ENCODE data around the gene SLC66A2. TPM values are rescaled to one million over a fixed set of nuclear protein-coding genes. Genes with fewer than 3 reads are reported as not detected.

The SLC66A2 gene
- total RNA-seq, 1 experiment from 2014 or later: 21.7 TPM

GRCh38 chr18:79986726-79987125 is 35.3 kb upstream of the SLC66A2 start:
- DNase-seq (ENCODE audit: unreplicated experiment): peak; percentile 9
- intact Hi-C loops (cut with micrococcal nuclease): loop anchor here (5.0 kb wide), 1 partner anchor 161 kb away; no protein-coding TSS in a partner anchor
- Mint-ChIP-seq H3K4me1 (ENCODE audit: insufficient read depth, unreplicated experiment) (peaks cover 12% of the 10 kb centered on the region), H3K27ac (ENCODE audit: low read depth, unreplicated experiment) (peak overlapping the region; percentile 90), H3K9me3 (ENCODE audit: unreplicated experiment) (no peaks in the 10 kb centered on the region), H3K4me3 (ENCODE audit: unreplicated experiment) (peak overlapping the region; percentile 86), H3K36me3 (ENCODE audit: insufficient read depth, unreplicated experiment) (peaks cover 42% of the 10 kb centered on the region), H3K27me3 (ENCODE audit: insufficient read depth, unreplicated experiment) (no peaks in the 10 kb centered on the region)
- POLR2A ChIA-PET: interaction anchor here (0.7 to 7.3 kb wide), 12 partner anchors 10 to 306 kb away, joined by 3 to 113 read pairs (median 7); partner anchors contain the start of genes ADNP2, HSBP1L1, RBFA and SLC66A2
- BruUV-seq (replicated peaks): no TSS peak
- CTCF ChIA-PET: interaction anchor here (0.7 to 1.1 kb wide), 6 partner anchors 10 to 307 kb away, joined by 3 to 4 read pairs (median 4); no protein-coding TSS in a partner anchor
- no peak for TF ChIP-seq CTCF (IDR thresholded peaks at IDR 0.05; ENCODE audit: unreplicated experiment)

GRCh38 chr18:79985172-79985571 is 33.7 kb upstream of the SLC66A2 start:
- Mint-ChIP-seq H3K4me1 (ENCODE audit: insufficient read depth, unreplicated experiment) (peaks cover 12% of the 10 kb centered on the region), H3K36me3 (ENCODE audit: insufficient read depth, unreplicated experiment) (peaks cover 42% of the 10 kb centered on the region), H3K9me3 (ENCODE audit: unreplicated experiment) (no peaks in the 10 kb centered on the region), H3K27me3 (ENCODE audit: insufficient read depth, unreplicated experiment) (no peaks in the 10 kb centered on the region), H3K4me3 (ENCODE audit: unreplicated experiment) (no peak overlapping the region), H3K27ac (ENCODE audit: low read depth, unreplicated experiment) (no peak overlapping the region)
- no peak for TF ChIP-seq CTCF (IDR thresholded peaks at IDR 0.05; ENCODE audit: unreplicated experiment)
- no TSS peak for BruUV-seq (replicated peaks)
- CTCF ChIA-PET: interaction anchor here (0.6 to 0.7 kb wide), 4 partner anchors 12 to 182 kb away, joined by 3 to 4 read pairs (median 4); no protein-coding TSS in a partner anchor
- POLR2A ChIA-PET: interaction anchor here (0.6 to 7.3 kb wide), 7 partner anchors 18 to 307 kb away, joined by 3 to 113 read pairs (median 8); partner anchors contain the start of genes ADNP2, HSBP1L1 and RBFA
- DNase-seq (ENCODE audit: unreplicated experiment): no peak
- intact Hi-C loops (cut with micrococcal nuclease): loop anchor here (5.0 kb wide), 1 partner anchor 162 kb away; no protein-coding TSS in a partner anchor

- peaks cover 12% of the 10 kb centered on the region for H3K4me1 Mint-ChIP-seq (ENCODE audit: insufficient read depth, unreplicated experiment)
- no peak for DNase-seq (ENCODE audit: unreplicated experiment)
- no TSS peak for BruUV-seq (replicated peaks)
- ChIA-PET CTCF (no interaction called here), POLR2A (interaction anchor here (1.7 to 6.8 kb wide), 2 partner anchors 27 to 51 kb away, joined by 8 to 77 read pairs; partner anchors contain the start of gene RBFA)
- no peak for TF ChIP-seq CTCF (IDR thresholded peaks at IDR 0.05; ENCODE audit: unreplicated experiment)
- peak overlapping the region; percentile 27 for H3K27ac Mint-ChIP-seq (ENCODE audit: low read depth, unreplicated experiment)
- H3K9me3 Mint-ChIP-seq (ENCODE audit: unreplicated experiment): no peaks in the 10 kb centered on the region
- H3K4me3 Mint-ChIP-seq (ENCODE audit: unreplicated experiment): no peak overlapping the region
- no peaks in the 10 kb centered on the region for H3K27me3 Mint-ChIP-seq (ENCODE audit: insufficient read depth, unreplicated experiment)
- intact Hi-C loops (cut with micrococcal nuclease): no loop called here
- H3K36me3 Mint-ChIP-seq (ENCODE audit: insufficient read depth, unreplicated experiment): peaks cover 47% of the 10 kb centered on the region
Measured at GRCh38 chr18:79983793-79984192, 32.3 kb upstream of the SLC66A2 start.

GRCh38 chr18:79983253-79983652 is 31.8 kb upstream of the SLC66A2 start:
- DNase-seq (ENCODE audit: unreplicated experiment): no peak
- POLR2A ChIA-PET: interaction anchor here (1.7 kb wide), 1 partner anchor 52 kb away, joined by 8 read pairs; the partner anchor contains the start of gene RBFA
- TF ChIP-seq CTCF (IDR thresholded peaks at IDR 0.05; ENCODE audit: unreplicated experiment): no peak
- H3K27me3 Mint-ChIP-seq (ENCODE audit: insufficient read depth, unreplicated experiment): no peaks in the 10 kb centered on the region
- CTCF ChIA-PET: no interaction called here
- BruUV-seq (replicated peaks): no TSS peak
- peaks cover 12% of the 10 kb centered on the region for H3K4me1 Mint-ChIP-seq (ENCODE audit: insufficient read depth, unreplicated experiment)
- intact Hi-C loops (cut with micrococcal nuclease): no loop called here
- H3K36me3 Mint-ChIP-seq (ENCODE audit: insufficient read depth, unreplicated experiment): peaks cover 46% of the 10 kb centered on the region
- no peak overlapping the region for H3K27ac Mint-ChIP-seq (ENCODE audit: low read depth, unreplicated experiment)
- H3K9me3 Mint-ChIP-seq (ENCODE audit: unreplicated experiment): no peaks in the 10 kb centered on the region
- no peak overlapping the region for H3K4me3 Mint-ChIP-seq (ENCODE audit: unreplicated experiment)
